H9 (cell line): ENCODE results near the gene CUEDC1. TPM values are rescaled to one million over a fixed set of nuclear protein-coding genes. Genes with fewer than 3 reads are reported as not detected.
A peak's percentile ranks its signal among the peaks of the same experiment; 100 is the strongest.

Experiments
- DNase-seq: peaks from one replicate; pipeline ENCODE4 v3.0.0-alpha.2; 2017
- H2AFZ ChIP-seq: one replicate; pipeline ENCODE4 v1.6.1; 2013; ENCODE audit warnings: mild to moderate bottlenecking, low read length, control low read depth, moderate library complexity
- H2AK5ac ChIP-seq: 2 replicates; pipeline ENCODE4 v1.6.1; 2013; ENCODE audit warnings: low read length, control low read depth, mixed read lengths; ENCODE audit not compliant: insufficient read length
- H2BK120ac ChIP-seq: one replicate; pipeline ENCODE4 v1.6.1; 2013; ENCODE audit warnings: low read depth, mild to moderate bottlenecking, low read length, control low read depth, inconsistent platforms; ENCODE audit not compliant: poor library complexity, severe bottlenecking
- H2BK12ac ChIP-seq: 2 replicates; pipeline ENCODE4 v1.6.1; 2013; ENCODE audit warnings: low read length, control low read depth, mixed read lengths, low read depth; ENCODE audit not compliant: insufficient read length
- H2BK15ac ChIP-seq: 2 replicates; pipeline ENCODE4 v1.6.1; 2013; ENCODE audit warnings: low read depth, low read length, control low read depth
- H2BK20ac ChIP-seq: one replicate; pipeline ENCODE4 v1.6.1; 2013; ENCODE audit warnings: low read depth, mild to moderate bottlenecking, low read length, control low read depth, inconsistent platforms; ENCODE audit not compliant: poor library complexity, severe bottlenecking
- H2BK5ac ChIP-seq: 2 replicates; pipeline ENCODE4 v1.6.1; 2013; ENCODE audit warnings: low read length, control low read depth, mixed read lengths; ENCODE audit not compliant: insufficient read length
- H3K14ac ChIP-seq: 2 replicates; pipeline ENCODE4 v1.6.1; 2013; ENCODE audit warnings: low read length, control low read depth; ENCODE audit not compliant: insufficient read depth
- H3K18ac ChIP-seq: 2 replicates; pipeline ENCODE4 v1.6.1; 2013; ENCODE audit warnings: low read depth, mild to moderate bottlenecking, mixed read lengths, low read length, control low read depth; ENCODE audit not compliant: insufficient read length
- H3K23ac ChIP-seq: 2 replicates; pipeline ENCODE4 v1.6.1; 2013; ENCODE audit warnings: low read length, control low read depth, mixed read lengths, low read depth; ENCODE audit not compliant: insufficient read length
- H3K23me2 ChIP-seq: 2 replicates; pipeline ENCODE4 v1.6.1; 2013; ENCODE audit warnings: low read depth, mild to moderate bottlenecking, mixed read lengths, low read length, control low read depth; ENCODE audit not compliant: insufficient read length, poor library complexity, severe bottlenecking
- H3K27ac ChIP-seq: 2 replicates; pipeline ENCODE4 v1.5.1; 2013; ENCODE audit warnings: low read length, control low read depth, mixed read lengths, low read depth; ENCODE audit not compliant: insufficient read length
- H3K27me3 ChIP-seq: 2 replicates; pipeline ENCODE4 v1.6.1; 2013; ENCODE audit warnings: low read length, control low read depth, inconsistent platforms; ENCODE audit not compliant: insufficient read depth
- H3K4ac ChIP-seq: 2 replicates; pipeline ENCODE4 v1.6.1; 2013; ENCODE audit warnings: low read depth, mild to moderate bottlenecking, control low read depth, inconsistent platforms, low read length, moderate library complexity
- H3K4me1 ChIP-seq: 2 replicates; pipeline ENCODE4 v1.6.1; 2013; ENCODE audit warnings: low read length, control low read depth, inconsistent platforms; ENCODE audit not compliant: insufficient read depth
- H3K4me2 ChIP-seq: 2 replicates; pipeline ENCODE4 v1.6.1; 2013; ENCODE audit warnings: low read length, control low read depth, mixed read lengths; ENCODE audit not compliant: insufficient read length, insufficient read depth
- H3K56ac ChIP-seq: 2 replicates; pipeline ENCODE4 v1.6.1; 2013; ENCODE audit warnings: low read depth, mild to moderate bottlenecking, mixed read lengths, low read length, control low read depth; ENCODE audit not compliant: insufficient read length
- H3K79me1 ChIP-seq: 2 replicates; pipeline ENCODE4 v1.6.1; 2013; ENCODE audit warnings: low read depth, mild to moderate bottlenecking, moderate library complexity, low read length, control low read depth, inconsistent platforms; ENCODE audit not compliant: insufficient read depth, poor library complexity, severe bottlenecking
- H3K79me2 ChIP-seq: 2 replicates; pipeline ENCODE4 v1.6.1; 2013; ENCODE audit warnings: low read length, control low read depth, inconsistent platforms; ENCODE audit not compliant: insufficient read depth
- H3K9ac ChIP-seq: 2 replicates; pipeline ENCODE4 v1.6.1; 2013; ENCODE audit warnings: low read length, control low read depth, mixed read lengths; ENCODE audit not compliant: insufficient read length; ENCODE audit errors: extremely low read depth
- H3K9me3 ChIP-seq: one replicate; pipeline ENCODE4 v1.6.1; 2013; ENCODE audit warnings: low read depth, low read length, inconsistent platforms; ENCODE audit not compliant: control insufficient read depth
- H3T11ph ChIP-seq: one replicate; pipeline ENCODE4 v1.6.1; 2013; ENCODE audit warnings: mild to moderate bottlenecking, low read length, control low read depth, inconsistent platforms
- H4K20me1 ChIP-seq: one replicate; pipeline ENCODE4 v1.6.1; 2013; ENCODE audit not compliant: control insufficient read depth, insufficient read length, insufficient read depth
- H4K5ac ChIP-seq: 2 replicates; pipeline ENCODE4 v1.6.1; 2013; ENCODE audit warnings: low read depth, mild to moderate bottlenecking, mixed read lengths, low read length, control low read depth; ENCODE audit not compliant: insufficient read length
- H4K8ac ChIP-seq: replicated peaks from 2 replicates; pipeline ENCODE4 v1.6.1; 2013; ENCODE audit warnings: low read length, control low read depth, mixed read lengths, low read depth; ENCODE audit not compliant: insufficient read length
- H4K91ac ChIP-seq: 2 replicates; pipeline ENCODE4 v1.6.1; 2013; ENCODE audit warnings: low read depth, mild to moderate bottlenecking, moderate library complexity, mixed read lengths, low read length, control low read depth; ENCODE audit not compliant: insufficient read length
- H3K27ac Mint-ChIP-seq, 3 experiments: 2 replicates in 2 of 3; 3 replicates in 1 of 3; pipeline ENCODE4 v1.8.0; 2020 to 2021; ENCODE audit warnings: mixed read lengths in 3 of 3, mild to moderate bottlenecking in 1 of 3, moderate library complexity in 1 of 3
- H3K27me3 Mint-ChIP-seq: 2 replicates; pipeline ENCODE4 v1.8.0; 2021; ENCODE audit warnings: low read depth, mild to moderate bottlenecking, moderate library complexity, mixed read lengths
- H3K36me3 Mint-ChIP-seq, 3 experiments: 2 replicates in 2 of 3; 3 replicates in 1 of 3; pipeline ENCODE4 v1.8.0; 2020 to 2021; ENCODE audit warnings: low read depth in 3 of 3, mixed read lengths in 3 of 3; ENCODE audit not compliant: insufficient read depth in 1 of 3
- H3K4me1 Mint-ChIP-seq, 2 experiments: 2 replicates each; pipeline ENCODE4 v1.8.0; 2020; ENCODE audit warnings: mixed read lengths in 2 of 2
- H3K4me3 Mint-ChIP-seq, 2 experiments: 2 replicates in 1 of 2; 3 replicates in 1 of 2; pipeline ENCODE4 v1.8.0; 2020 to 2021; ENCODE audit warnings: mild to moderate bottlenecking in 2 of 2, mixed read lengths in 2 of 2, moderate library complexity in 1 of 2
- H3K9me3 Mint-ChIP-seq, 2 experiments: 2 replicates in 1 of 2; 3 replicates in 1 of 2; pipeline ENCODE4 v1.8.0; 2020; ENCODE audit warnings: mild to moderate bottlenecking in 2 of 2, mixed read lengths in 2 of 2, moderate library complexity in 1 of 2
- WGBS: extraction: QIAGEN DNeasy Blood & Tissue Kit; methylation state at CpG from one replicate; pipeline ENCODE4 v1.1.7; 2013; ENCODE audit warnings: missing lambda C conversion rate, low lambda C conversion rate, mixed read lengths; ENCODE audit not compliant: insufficient read length; ENCODE audit errors: extremely low coverage; 5-methylcytosine and 5-hydroxymethylcytosine counted together
- total RNA-seq: library from RNA; stranded (reverse); gene quantifications from 2 replicates; pipeline ENCODE4 v1.2.1, GENCODE V29; 2021
- TF ChIP-seq, protein P1 (sequence below): fragments of 200-600 bp; sonication (generic); conservative IDR thresholded peaks from 3 replicates; pipeline ENCODE4 v1.8.0; 2021; ENCODE audit warnings: antibody characterized with exemption, mild to moderate bottlenecking

CUEDC1 gene
- total RNA-seq, 1 experiment from 2014 or later = 7.3 TPM

DNA sequence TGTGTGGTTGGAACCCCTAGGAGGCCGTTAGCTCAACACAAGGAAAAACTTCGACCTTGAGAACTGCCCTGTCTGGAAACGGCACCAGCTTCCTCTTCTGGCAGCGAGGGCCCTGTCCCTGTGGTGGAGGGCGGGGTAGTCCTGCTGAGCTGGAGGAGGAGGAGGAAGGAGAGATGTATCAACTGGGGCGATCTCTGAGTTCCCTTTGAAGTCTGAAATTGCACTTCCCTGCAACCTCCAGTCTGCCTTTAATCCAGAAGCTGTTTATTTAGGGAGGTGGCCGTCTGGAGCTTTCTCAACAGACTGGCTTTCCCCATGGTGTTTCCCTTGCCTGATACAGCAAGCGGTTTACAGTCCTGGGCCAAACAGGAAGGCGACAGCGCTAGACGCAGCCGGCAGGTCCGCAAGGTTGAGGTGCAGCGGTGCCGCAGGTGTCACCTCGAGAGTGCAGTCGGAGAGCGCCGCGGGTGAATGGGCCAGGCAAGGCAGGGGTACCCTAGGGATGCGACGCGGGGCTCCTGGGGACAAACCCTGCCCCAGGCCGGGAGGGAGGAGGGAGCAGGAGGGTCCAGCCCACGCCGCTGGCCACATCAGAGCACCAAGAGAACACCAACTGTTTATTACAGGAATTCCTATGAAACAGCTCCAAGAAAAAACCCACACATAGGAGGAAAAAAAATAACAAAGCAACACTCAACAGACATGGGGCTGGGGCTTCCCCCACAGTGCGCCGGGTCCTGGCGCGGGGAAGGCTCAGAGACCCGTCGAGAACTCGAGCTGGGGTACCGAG, 94.0 kb downstream of the CUEDC1 start:
- Histone ChIP-seq H3K18ac (no peak overlapping the region), H2BK5ac (no peak overlapping the region), H4K91ac (no peak overlapping the region), H2BK15ac (no peak overlapping the region), H3K79me1 (no peaks in the 10 kb centered on the region), H3K56ac (no peak overlapping the region), H3T11ph (no peak overlapping the region), H2BK20ac (no peak overlapping the region), H3K4ac (no peak overlapping the region), H4K5ac (no peak overlapping the region), H3K27ac (no peak overlapping the region), H3K14ac (peak overlapping the region; percentile 29), H3K4me1 (peaks cover 2% of the 10 kb centered on the region; the same call in 1 of the 2 replicates), H4K8ac (no peak overlapping the region), H2AK5ac (no peak overlapping the region), H3K79me2 (no peaks in the 10 kb centered on the region), H3K23ac (no peak overlapping the region), H3K4me2 (peak overlapping the region; percentile 86), H2AFZ (no peak overlapping the region), H3K23me2 (peaks cover 9% of the 10 kb centered on the region), H3K9me3 (no peaks in the 10 kb centered on the region), H3K9ac (no peak overlapping the region), H3K27me3 (peaks cover 5% of the 10 kb centered on the region; the same call in 1 of the 2 replicates), H2BK12ac (no peak overlapping the region), H2BK120ac (no peak overlapping the region), H4K20me1 (no peaks in the 10 kb centered on the region)
- no peaks in the 10 kb centered on the region for H3K36me3 Mint-ChIP-seq
- DNase-seq = peak; percentile 70
- no peaks in the 10 kb centered on the region for H3K9me3 Mint-ChIP-seq
- TF ChIP-seq, protein P1, sequence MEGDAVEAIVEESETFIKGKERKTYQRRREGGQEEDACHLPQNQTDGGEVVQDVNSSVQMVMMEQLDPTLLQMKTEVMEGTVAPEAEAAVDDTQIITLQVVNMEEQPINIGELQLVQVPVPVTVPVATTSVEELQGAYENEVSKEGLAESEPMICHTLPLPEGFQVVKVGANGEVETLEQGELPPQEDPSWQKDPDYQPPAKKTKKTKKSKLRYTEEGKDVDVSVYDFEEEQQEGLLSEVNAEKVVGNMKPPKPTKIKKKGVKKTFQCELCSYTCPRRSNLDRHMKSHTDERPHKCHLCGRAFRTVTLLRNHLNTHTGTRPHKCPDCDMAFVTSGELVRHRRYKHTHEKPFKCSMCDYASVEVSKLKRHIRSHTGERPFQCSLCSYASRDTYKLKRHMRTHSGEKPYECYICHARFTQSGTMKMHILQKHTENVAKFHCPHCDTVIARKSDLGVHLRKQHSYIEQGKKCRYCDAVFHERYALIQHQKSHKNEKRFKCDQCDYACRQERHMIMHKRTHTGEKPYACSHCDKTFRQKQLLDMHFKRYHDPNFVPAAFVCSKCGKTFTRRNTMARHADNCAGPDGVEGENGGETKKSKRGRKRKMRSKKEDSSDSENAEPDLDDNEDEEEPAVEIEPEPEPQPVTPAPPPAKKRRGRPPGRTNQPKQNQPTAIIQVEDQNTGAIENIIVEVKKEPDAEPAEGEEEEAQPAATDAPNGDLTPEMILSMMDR = no peak
- H3K4me1 Mint-ChIP-seq = peaks cover 29 to 38% of the 10 kb centered on the region in 2 experiments
- no peak overlapping the region; a peak in 1 of 7 replicates for H3K27ac Mint-ChIP-seq
- peaks cover 59% of the 10 kb centered on the region for H3K27me3 Mint-ChIP-seq
- H3K4me3 Mint-ChIP-seq = peak overlapping the region; percentile 70 to 84
- no CpG with 5 or more reads among the region's 34 CpGs for WGBS
